ENCODE results near the gene VPS13D. TPM values are rescaled to one million over a fixed set of nuclear protein-coding genes. Genes with fewer than 3 reads are reported as not detected.
A peak's percentile ranks its signal among the peaks of the same experiment; 100 is the strongest.

Gene VPS13D
- total and polyA plus RNA-seq, 11 donors = 32.1 to 301 (median 90.7) TPM

GRCh38 chr1:12285496-12286143 is 55.8 kb downstream of the VPS13D start:
- Histone ChIP-seq H3K27me3 (no peaks in the 10 kb centered on the region), H3K4me1 (peaks cover 0 to 3% (median 0%) of the 10 kb centered on the region in 12 donors), H3K4me3 (no peak overlapping the region), H3K9me3 (no peaks in the 10 kb centered on the region), H3K27ac (no peak overlapping the region), H3K36me3 (peaks cover 0 to 95% (median 84%) of the 10 kb centered on the region in 9 donors)
- 91 to 94% (median 93%) methylated on average over 5 of the region's 5 CpGs for WGBS, 4 donors
- ATAC-seq = no peak
- DNase-seq = no peak
- intact Hi-C loops (cut with DNase I) = no loop called here
- TF ChIP-seq POLR2A (IDR thresholded peaks at IDR 0.05) = no peak
- TF ChIP-seq CTCF (IDR thresholded peaks at IDR 0.05) = no peak

- whole genome bisulfite sequencing, 4 donors = 88 to 95% (median 89%) methylated on average over 3 of the region's 3 CpGs
- Histone ChIP-seq H3K27ac (no peak overlapping the region), H3K36me3 (peaks cover 0 to 95% (median 81%) of the 10 kb centered on the region in 9 donors), H3K4me1 (peaks cover 0 to 4% (median 0%) of the 10 kb centered on the region in 12 donors), H3K9me3 (no peaks in the 10 kb centered on the region), H3K4me3 (no peak overlapping the region), H3K27me3 (no peaks in the 10 kb centered on the region)
- DNase-seq (no peak), ATAC-seq (no peak)
- intact Hi-C loops (cut with DNase I) = no loop called here
- TF ChIP-seq POLR2A (IDR thresholded peaks at IDR 0.05) = no peak
- TF ChIP-seq CTCF (IDR thresholded peaks at IDR 0.05) = no peak
Measured at GRCh38 chr1:12287869-12288268, 58.0 kb downstream of the VPS13D start.

GRCh38 chr1:12290828-12291227 is 61.0 kb downstream of the VPS13D start:
- DNase-seq (no peak), ATAC-seq (peak; percentile 68 to 90 (median 76))
- Histone ChIP-seq H3K36me3 (peaks cover 2 to 96% (median 84%) of the 10 kb centered on the region in 9 donors), H3K4me3 (no peak overlapping the region), H3K4me1 (peaks cover 0 to 4% (median 0%) of the 10 kb centered on the region in 12 donors), H3K9me3 (no peaks in the 10 kb centered on the region), H3K27ac (no peak overlapping the region), H3K27me3 (no peaks in the 10 kb centered on the region)
- TF ChIP-seq CTCF (IDR thresholded peaks at IDR 0.05) = peak in 1 of 12 donors; percentile 17
- no peak for TF ChIP-seq POLR2A (IDR thresholded peaks at IDR 0.05)
- intact Hi-C loops (cut with DNase I) = no loop called here
- 41 to 59% (median 47%) methylated on average over 1 of the region's 1 CpG for WGBS, 4 donors

GRCh38 chr1:12293416-12293815 is 63.6 kb downstream of the VPS13D start:
- Histone ChIP-seq H3K36me3 (peaks cover 2 to 100% (median 95%) of the 10 kb centered on the region in 9 donors), H3K27me3 (no peaks in the 10 kb centered on the region), H3K4me1 (peaks cover 0 to 10% (median 0%) of the 10 kb centered on the region in 12 donors), H3K27ac (no peak overlapping the region), H3K4me3 (no peak overlapping the region), H3K9me3 (no peaks in the 10 kb centered on the region)
- 91 to 94% (median 92%) methylated on average over 11 of the region's 11 CpGs for WGBS, 4 donors
- intact Hi-C loops (cut with DNase I) = no loop called here
- TF ChIP-seq POLR2A (IDR thresholded peaks at IDR 0.05) (no peak), CTCF (IDR thresholded peaks at IDR 0.05) (no peak)
- ATAC-seq = no peak
- DNase-seq = no peak
